Ishikawa (cell line): ENCODE data around the gene ZNF747.

ENCODE experiments used
- CEBPB ChIP-seq: IDR thresholded peaks from 2 replicates; pipeline ENCODE4 v1.6.1; 2012
- CREB1 ChIP-seq: IDR thresholded peaks from 2 replicates; pipeline ENCODE4 v1.6.1; 2012; ENCODE audit warnings: low read depth
- EGR1 ChIP-seq: IDR thresholded peaks from 2 replicates; pipeline ENCODE4 v1.6.1; 2012
- EP300 ChIP-seq: IDR thresholded peaks from 2 replicates; pipeline ENCODE4 v1.6.1; 2012; ENCODE audit warnings: borderline replicate concordance
- FOXM1 ChIP-seq: IDR thresholded peaks from 2 replicates; pipeline ENCODE4 v1.6.1; 2012; ENCODE audit warnings: low read depth, borderline replicate concordance
- NFIC ChIP-seq: IDR thresholded peaks from 2 replicates; pipeline ENCODE4 v1.6.1; 2012
- RAD21 ChIP-seq: IDR thresholded peaks from 2 replicates; pipeline ENCODE4 v1.6.1; 2012; ENCODE audit warnings: low read depth
- TAF1 ChIP-seq: IDR thresholded peaks from 2 replicates; pipeline ENCODE4 v1.6.1; 2012; ENCODE audit warnings: low read depth, mild to moderate bottlenecking
- TCF12 ChIP-seq: IDR thresholded peaks from 2 replicates; pipeline ENCODE4 v1.6.1; 2012; ENCODE audit warnings: low read depth
- TEAD4 ChIP-seq: IDR thresholded peaks from 2 replicates; pipeline ENCODE4 v1.6.1; 2012
- YY1 ChIP-seq: IDR thresholded peaks from 2 replicates; pipeline ENCODE4 v1.6.1; 2012; ENCODE audit warnings: low read depth
- ZBTB7A ChIP-seq: IDR thresholded peaks from 2 replicates; pipeline ENCODE4 v1.6.1; 2012; ENCODE audit warnings: low read depth
- TF ChIP-seq, protein P1 (sequence below): IDR thresholded peaks from 2 replicates; pipeline ENCODE4 v1.6.1; 2012; ENCODE audit warnings: low read depth, mild to moderate bottlenecking
- TF ChIP-seq, protein P2 (sequence below): IDR thresholded peaks from 2 replicates; pipeline ENCODE4 v1.6.1; 2012
- TF ChIP-seq, protein P3 (sequence below): IDR thresholded peaks from 2 replicates; pipeline ENCODE4 v1.6.1; 2012

ZNF747 gene

DNA sequence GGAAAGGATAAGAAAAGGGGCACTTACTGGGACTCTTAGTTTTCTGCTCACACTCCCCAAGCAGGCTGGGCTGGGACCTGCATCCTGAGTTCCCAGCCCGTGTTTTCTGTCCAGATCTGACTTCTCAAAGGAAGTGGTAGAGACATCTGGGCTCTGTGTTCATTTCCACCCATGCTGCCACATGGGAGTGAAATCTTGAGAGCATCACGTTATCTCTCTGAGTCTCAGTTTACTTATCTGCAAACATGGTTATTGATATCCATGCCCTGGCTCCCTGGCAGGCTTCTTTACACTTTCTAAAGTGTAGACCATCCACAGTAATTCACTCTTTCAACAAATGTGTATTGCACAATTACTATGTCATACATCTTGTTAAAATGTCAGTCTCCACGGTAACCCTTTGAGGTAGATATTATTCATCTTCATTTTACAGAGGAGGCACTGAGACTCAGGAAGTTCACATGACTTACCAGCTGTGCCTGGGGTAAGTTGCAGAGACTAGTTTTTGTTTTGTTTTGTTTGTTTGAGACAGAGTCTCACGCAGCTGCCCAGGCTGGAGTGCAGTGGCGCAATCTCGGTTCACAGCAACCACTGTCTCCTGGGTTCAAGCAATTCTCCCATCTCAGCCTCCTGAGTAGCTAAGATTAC, 33.5 kb upstream of the ZNF747 start:
- no peak for TF ChIP-seq CREB1
- 0 out of 2 replicates have a peak, but pooled peaks have one; percentile 39 for TF ChIP-seq CEBPB

DNA sequence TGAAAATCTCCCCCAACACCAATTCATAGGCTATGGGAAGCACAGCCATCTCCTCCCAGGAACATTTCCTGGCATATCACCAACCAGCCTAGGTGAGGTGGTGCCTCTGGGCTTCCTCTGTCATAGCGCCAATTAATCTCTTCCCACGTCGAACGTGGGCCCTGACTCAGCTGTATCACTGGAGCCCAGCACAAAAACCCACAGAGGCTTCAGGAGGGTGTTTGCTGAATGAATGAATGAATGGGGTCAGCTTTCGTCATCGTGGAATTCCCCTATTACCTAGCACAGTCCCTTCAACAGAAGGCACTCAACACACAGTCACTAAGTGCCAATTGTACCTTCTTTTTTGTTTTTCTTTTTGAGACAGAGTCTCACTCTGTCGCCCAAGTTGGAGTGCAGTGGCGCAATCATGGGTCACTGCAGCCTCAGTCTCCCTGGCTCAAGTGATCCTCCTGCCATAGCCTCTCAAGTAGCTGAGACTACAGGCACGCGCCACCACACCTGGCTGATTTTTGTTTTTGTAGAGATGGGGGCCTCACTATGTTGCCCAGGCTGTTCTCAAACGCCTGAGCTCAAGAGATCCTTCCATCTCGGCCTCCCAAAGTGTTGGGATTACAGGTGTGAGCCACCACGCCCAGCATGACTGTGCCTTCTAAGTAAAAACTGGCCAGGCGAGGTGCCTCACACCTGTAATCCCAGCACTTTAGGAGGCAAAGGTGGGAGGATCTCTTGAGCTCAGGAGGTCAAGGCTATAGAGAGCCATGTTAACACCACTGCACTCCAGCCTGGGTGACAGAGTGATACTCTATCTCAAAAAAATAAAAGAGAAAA, 32.7 kb upstream of the ZNF747 start:
- no peak for TF ChIP-seq ZBTB7A
- TF ChIP-seq TAF1: no peak

DNA sequence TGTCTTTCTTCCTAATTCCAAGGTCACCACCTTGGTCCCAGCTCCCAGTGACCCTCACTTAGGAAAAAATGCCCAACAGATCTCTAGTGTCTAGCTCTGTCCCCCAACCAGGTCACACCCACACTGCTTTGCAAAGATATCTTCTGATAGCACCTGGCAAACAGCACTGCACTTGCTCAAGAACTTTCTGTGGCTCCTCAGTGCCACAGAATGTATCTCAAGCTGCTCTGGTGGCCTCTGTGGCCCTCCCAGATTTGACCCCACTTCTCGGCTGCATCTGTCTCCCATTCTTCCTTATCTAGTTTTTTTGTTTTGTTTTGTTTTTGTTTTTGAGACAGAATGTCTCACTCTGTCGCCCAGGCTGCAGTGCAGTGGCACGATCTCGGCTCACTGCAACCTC, 31.9 kb upstream of the ZNF747 start:
- TF ChIP-seq TCF12 (no peak), CEBPB (no peak), EGR1 (no peak), TAF1 (no peak), CREB1 (no peak), ZBTB7A (no peak), FOXM1 (no peak), TEAD4 (no peak), NFIC (no peak), YY1 (no peak), RAD21 (no peak), EP300 (no peak)
- TF ChIP-seq, protein P1, sequence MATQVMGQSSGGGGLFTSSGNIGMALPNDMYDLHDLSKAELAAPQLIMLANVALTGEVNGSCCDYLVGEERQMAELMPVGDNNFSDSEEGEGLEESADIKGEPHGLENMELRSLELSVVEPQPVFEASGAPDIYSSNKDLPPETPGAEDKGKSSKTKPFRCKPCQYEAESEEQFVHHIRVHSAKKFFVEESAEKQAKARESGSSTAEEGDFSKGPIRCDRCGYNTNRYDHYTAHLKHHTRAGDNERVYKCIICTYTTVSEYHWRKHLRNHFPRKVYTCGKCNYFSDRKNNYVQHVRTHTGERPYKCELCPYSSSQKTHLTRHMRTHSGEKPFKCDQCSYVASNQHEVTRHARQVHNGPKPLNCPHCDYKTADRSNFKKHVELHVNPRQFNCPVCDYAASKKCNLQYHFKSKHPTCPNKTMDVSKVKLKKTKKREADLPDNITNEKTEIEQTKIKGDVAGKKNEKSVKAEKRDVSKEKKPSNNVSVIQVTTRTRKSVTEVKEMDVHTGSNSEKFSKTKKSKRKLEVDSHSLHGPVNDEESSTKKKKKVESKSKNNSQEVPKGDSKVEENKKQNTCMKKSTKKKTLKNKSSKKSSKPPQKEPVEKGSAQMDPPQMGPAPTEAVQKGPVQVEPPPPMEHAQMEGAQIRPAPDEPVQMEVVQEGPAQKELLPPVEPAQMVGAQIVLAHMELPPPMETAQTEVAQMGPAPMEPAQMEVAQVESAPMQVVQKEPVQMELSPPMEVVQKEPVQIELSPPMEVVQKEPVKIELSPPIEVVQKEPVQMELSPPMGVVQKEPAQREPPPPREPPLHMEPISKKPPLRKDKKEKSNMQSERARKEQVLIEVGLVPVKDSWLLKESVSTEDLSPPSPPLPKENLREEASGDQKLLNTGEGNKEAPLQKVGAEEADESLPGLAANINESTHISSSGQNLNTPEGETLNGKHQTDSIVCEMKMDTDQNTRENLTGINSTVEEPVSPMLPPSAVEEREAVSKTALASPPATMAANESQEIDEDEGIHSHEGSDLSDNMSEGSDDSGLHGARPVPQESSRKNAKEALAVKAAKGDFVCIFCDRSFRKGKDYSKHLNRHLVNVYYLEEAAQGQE: no peak
- TF ChIP-seq, protein P2, sequence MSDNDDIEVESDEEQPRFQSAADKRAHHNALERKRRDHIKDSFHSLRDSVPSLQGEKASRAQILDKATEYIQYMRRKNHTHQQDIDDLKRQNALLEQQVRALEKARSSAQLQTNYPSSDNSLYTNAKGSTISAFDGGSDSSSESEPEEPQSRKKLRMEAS: no peak
- TF ChIP-seq, protein P3, sequence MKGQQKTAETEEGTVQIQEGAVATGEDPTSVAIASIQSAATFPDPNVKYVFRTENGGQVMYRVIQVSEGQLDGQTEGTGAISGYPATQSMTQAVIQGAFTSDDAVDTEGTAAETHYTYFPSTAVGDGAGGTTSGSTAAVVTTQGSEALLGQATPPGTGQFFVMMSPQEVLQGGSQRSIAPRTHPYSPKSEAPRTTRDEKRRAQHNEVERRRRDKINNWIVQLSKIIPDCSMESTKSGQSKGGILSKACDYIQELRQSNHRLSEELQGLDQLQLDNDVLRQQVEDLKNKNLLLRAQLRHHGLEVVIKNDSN: no peak

DNA sequence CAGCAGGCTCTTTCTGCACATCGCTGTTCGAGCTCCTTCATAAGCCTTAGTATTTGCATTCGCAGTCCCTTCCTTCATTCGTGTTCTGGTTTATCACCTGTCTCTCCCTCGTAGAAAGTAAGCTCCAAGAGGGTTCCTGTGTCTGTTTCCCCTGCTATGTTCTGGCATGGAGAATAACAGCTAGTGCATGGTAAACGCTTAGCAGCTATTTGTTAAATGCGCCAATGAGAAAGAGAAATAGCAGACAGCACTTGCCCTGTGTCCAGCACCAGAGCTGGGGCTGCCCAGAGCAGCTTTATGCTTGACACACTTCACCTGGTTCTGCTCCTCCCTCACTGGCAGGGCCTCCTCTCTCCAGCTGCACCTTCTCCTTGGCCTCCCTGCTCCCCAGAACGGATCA, 31.3 kb upstream of the ZNF747 start:
- no peak for TF ChIP-seq FOXM1
- TF ChIP-seq, protein P2: no peak
- no peak for TF ChIP-seq EP300
- TF ChIP-seq YY1: no peak
- TF ChIP-seq TAF1: no peak
- TF ChIP-seq, protein P3: no peak
- TF ChIP-seq TEAD4: no peak
- TF ChIP-seq, protein P1: no peak
- no peak for TF ChIP-seq NFIC
- TF ChIP-seq ZBTB7A: no peak
- TF ChIP-seq RAD21: no peak
- no peak for TF ChIP-seq CREB1
- TF ChIP-seq TCF12: no peak
- no peak for TF ChIP-seq EGR1

DNA sequence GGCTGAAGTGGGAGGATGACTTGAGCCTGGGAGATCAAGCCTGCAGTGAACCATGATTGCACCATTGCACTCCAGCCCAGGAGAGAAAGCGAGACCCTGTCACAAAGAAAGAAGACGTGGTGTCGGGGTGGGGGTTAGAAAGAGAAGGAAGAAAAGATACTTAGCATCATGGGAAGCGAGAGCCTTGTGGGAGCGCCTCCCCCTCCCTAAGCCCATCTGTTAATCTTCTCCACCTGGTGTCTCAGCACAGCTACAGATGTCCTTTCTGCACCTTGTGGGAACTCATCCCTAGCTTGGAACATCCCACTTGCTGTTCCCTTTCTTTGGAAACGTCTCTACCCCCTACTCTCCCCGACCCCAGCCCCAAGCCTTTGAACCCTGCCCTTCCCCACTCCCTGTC, 30.9 kb upstream of the ZNF747 start:
- TF ChIP-seq YY1 (no peak), CREB1 (no peak), TCF12 (no peak), CEBPB (no peak), RAD21 (no peak), TAF1 (no peak), TEAD4 (no peak), EGR1 (no peak), EP300 (no peak), FOXM1 (no peak), ZBTB7A (no peak), NFIC (no peak)
- TF ChIP-seq, protein P2: no peak
- TF ChIP-seq, protein P1: no peak
- TF ChIP-seq, protein P3: no peak
